Measurements from ENCODE around the gene RFX3.

RFX3 gene

GRCh38 chr9:3268223-3268622 lies 257.6 kb downstream of the RFX3 start:
- FAIRE-seq, result no peak

- FAIRE-seq, result no peak
These were observed 262.1 kb downstream of the RFX3 start for GRCh38 chr9:3263698-3264097.

- no peak for FAIRE-seq
These were observed 262.8 kb downstream of the RFX3 start for GRCh38 chr9:3262826-3263529.

GRCh38 chr9:3261484-3261883 lies 264.3 kb downstream of the RFX3 start:
- no peak for FAIRE-seq

- FAIRE-seq, result no peak
These were observed 269.1 kb downstream of the RFX3 start for GRCh38 chr9:3256571-3257330.

- no peak for FAIRE-seq
These were observed 274.5 kb downstream of the RFX3 start for GRCh38 chr9:3251309-3251708.

GRCh38 chr9:3250741-3251140 lies 275.1 kb downstream of the RFX3 start:
- peak; percentile 64 for FAIRE-seq

- no peak for FAIRE-seq
These were observed 278.6 kb downstream of the RFX3 start for GRCh38 chr9:3247211-3247610.

GRCh38 chr9:3246241-3246640 lies 279.6 kb downstream of the RFX3 start:
- FAIRE-seq, result no peak

- no peak for FAIRE-seq
These were observed 280.7 kb downstream of the RFX3 start for GRCh38 chr9:3244963-3245653.

- no peak for FAIRE-seq
These were observed 282.1 kb downstream of the RFX3 start for GRCh38 chr9:3243683-3244082.

- no peak for FAIRE-seq
These were observed 284.5 kb downstream of the RFX3 start for GRCh38 chr9:3241290-3241689.

- peak; percentile 71 for FAIRE-seq
These were observed 285.0 kb downstream of the RFX3 start for GRCh38 chr9:3240656-3241268.

- no peak for FAIRE-seq
These were observed 286.6 kb downstream of the RFX3 start for GRCh38 chr9:3239240-3239639.

GRCh38 chr9:3238236-3238635 lies 287.6 kb downstream of the RFX3 start:
- no peak for FAIRE-seq

GRCh38 chr9:3237121-3237520 lies 288.7 kb downstream of the RFX3 start:
- peak; percentile 61 for FAIRE-seq

GRCh38 chr9:3235497-3235896 lies 290.3 kb downstream of the RFX3 start:
- FAIRE-seq, result no peak

GRCh38 chr9:3224931-3225330 lies 300.9 kb downstream of the RFX3 start:
- FAIRE-seq, result peak; percentile 41

GRCh38 chr9:3215658-3216057 lies 310.1 kb downstream of the RFX3 start:
- FAIRE-seq, result no peak

- FAIRE-seq, result no peak
These were observed 311.1 kb downstream of the RFX3 start for GRCh38 chr9:3214741-3215140.

GRCh38 chr9:3205421-3206095 lies 320.2 kb downstream of the RFX3 start:
- peak; percentile 43 for FAIRE-seq

GRCh38 chr9:3200331-3200774 lies 325.4 kb downstream of the RFX3 start:
- no peak for FAIRE-seq

GRCh38 chr9:3193791-3194190 lies 332.0 kb downstream of the RFX3 start:
- FAIRE-seq, result no peak
